Osteoblast (primary cell): ENCODE results near the gene PRKCA. TPM values are rescaled to one million over a fixed set of nuclear protein-coding genes. Genes with fewer than 3 reads are reported as not detected.
A peak's percentile ranks its signal among the peaks of the same experiment; 100 is the strongest.

Experiments used
- DNase-seq: peaks from one replicate; pipeline ENCODE4 v3.0.0; 2011; ENCODE audit warnings: low spot score, mixed read lengths; ENCODE audit not compliant: insufficient read length; ENCODE audit errors: missing footprints
- H2AFZ ChIP-seq: 2 replicates; pipeline ENCODE4 v1.6.0; 2011; ENCODE audit warnings: mild to moderate bottlenecking, low read length
- H3K27ac ChIP-seq: 2 replicates; pipeline ENCODE4 v1.5.1; 2011; ENCODE audit warnings: mild to moderate bottlenecking, low read depth, low read length, moderate library complexity
- H3K27me3 ChIP-seq: 2 replicates; pipeline ENCODE4 v1.6.0; 2012; ENCODE audit warnings: mild to moderate bottlenecking, control low read depth, inconsistent platforms, low read length, moderate library complexity; ENCODE audit not compliant: insufficient read depth
- H3K36me3 ChIP-seq: 2 replicates; pipeline ENCODE4 v1.5.1; 2011; ENCODE audit warnings: mild to moderate bottlenecking, low read length, control low read depth, moderate library complexity; ENCODE audit not compliant: insufficient read depth
- H3K4me1 ChIP-seq: 2 replicates; pipeline ENCODE4 v1.5.1; 2011; ENCODE audit warnings: mild to moderate bottlenecking, low read length, control low read depth, moderate library complexity; ENCODE audit not compliant: insufficient read depth
- H3K4me2 ChIP-seq: 2 replicates; pipeline ENCODE4 v1.6.0; 2011; ENCODE audit warnings: mild to moderate bottlenecking, low read length; ENCODE audit not compliant: insufficient read depth
- H3K4me3 ChIP-seq: fragments of 200-600 bp; sonication (generic); 3 replicates; pipeline ENCODE4 v1.5.1; 2012; ENCODE audit warnings: mild to moderate bottlenecking, low read length, inconsistent platforms; ENCODE audit not compliant: insufficient read depth
- H3K79me2 ChIP-seq: 2 replicates; pipeline ENCODE4 v1.6.0; 2012; ENCODE audit warnings: mild to moderate bottlenecking, low read length, control low read depth, inconsistent platforms; ENCODE audit not compliant: insufficient read depth
- H3K9me3 ChIP-seq: 2 replicates; pipeline ENCODE4 v1.5.1; 2011; ENCODE audit warnings: low read depth, low read length, control low read depth
- H4K20me1 ChIP-seq: 2 replicates; pipeline ENCODE4 v1.6.0; 2012; ENCODE audit warnings: mild to moderate bottlenecking, low read length, control low read depth; ENCODE audit not compliant: insufficient read depth
- total RNA-seq: library from RNA; depleted of rRNA; stranded (reverse); fragments of >200 nt; gene quantifications from 2 replicates; pipeline ENCODE4 v1.2.3, GENCODE V29; 2012
- TF ChIP-seq, protein P1 (sequence below): IDR thresholded peaks from 2 replicates; pipeline ENCODE4 v1.5.1; 2011; ENCODE audit warnings: mild to moderate bottlenecking, low read depth, low read length, moderate library complexity; ENCODE audit errors: extremely low read depth

The PRKCA gene
- total RNA-seq, 1 donor, result 46.0 TPM

DNA sequence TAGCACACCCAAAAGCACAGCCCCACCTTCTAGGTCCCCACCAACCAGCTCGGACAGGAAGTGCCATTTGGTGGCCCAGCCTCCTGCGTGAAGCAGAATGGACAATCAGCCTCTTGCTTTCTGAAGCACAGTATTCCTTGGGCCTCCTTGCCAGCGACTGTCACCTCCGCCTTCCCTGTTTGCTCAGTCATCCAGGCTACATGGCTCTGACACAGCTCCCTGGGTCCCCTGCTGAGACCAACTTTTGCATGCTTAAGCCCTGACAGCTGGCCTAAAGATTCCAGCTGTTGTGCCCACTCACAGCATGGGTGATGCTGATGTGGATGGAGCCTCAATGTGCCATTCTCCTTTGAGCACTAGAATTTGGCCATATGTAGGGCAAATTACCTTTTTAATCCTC lies 528.0 kb downstream of the PRKCA start:
- no peaks in the 10 kb centered on the region for H3K36me3 ChIP-seq
- TF ChIP-seq, protein P1, sequence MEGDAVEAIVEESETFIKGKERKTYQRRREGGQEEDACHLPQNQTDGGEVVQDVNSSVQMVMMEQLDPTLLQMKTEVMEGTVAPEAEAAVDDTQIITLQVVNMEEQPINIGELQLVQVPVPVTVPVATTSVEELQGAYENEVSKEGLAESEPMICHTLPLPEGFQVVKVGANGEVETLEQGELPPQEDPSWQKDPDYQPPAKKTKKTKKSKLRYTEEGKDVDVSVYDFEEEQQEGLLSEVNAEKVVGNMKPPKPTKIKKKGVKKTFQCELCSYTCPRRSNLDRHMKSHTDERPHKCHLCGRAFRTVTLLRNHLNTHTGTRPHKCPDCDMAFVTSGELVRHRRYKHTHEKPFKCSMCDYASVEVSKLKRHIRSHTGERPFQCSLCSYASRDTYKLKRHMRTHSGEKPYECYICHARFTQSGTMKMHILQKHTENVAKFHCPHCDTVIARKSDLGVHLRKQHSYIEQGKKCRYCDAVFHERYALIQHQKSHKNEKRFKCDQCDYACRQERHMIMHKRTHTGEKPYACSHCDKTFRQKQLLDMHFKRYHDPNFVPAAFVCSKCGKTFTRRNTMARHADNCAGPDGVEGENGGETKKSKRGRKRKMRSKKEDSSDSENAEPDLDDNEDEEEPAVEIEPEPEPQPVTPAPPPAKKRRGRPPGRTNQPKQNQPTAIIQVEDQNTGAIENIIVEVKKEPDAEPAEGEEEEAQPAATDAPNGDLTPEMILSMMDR, result no peak
- H3K4me3 ChIP-seq, result no peak overlapping the region
- no peak overlapping the region for H3K4me2 ChIP-seq
- H3K79me2 ChIP-seq, result no peaks in the 10 kb centered on the region
- H3K27ac ChIP-seq, result no peak overlapping the region
- peak; percentile 69 for DNase-seq
- H3K27me3 ChIP-seq, result peaks cover 32% of the 10 kb centered on the region
- H3K9me3 ChIP-seq, result no peaks in the 10 kb centered on the region
- H4K20me1 ChIP-seq, result no peaks in the 10 kb centered on the region
- no peaks in the 10 kb centered on the region for H3K4me1 ChIP-seq
- no peak overlapping the region for H2AFZ ChIP-seq

DNA sequence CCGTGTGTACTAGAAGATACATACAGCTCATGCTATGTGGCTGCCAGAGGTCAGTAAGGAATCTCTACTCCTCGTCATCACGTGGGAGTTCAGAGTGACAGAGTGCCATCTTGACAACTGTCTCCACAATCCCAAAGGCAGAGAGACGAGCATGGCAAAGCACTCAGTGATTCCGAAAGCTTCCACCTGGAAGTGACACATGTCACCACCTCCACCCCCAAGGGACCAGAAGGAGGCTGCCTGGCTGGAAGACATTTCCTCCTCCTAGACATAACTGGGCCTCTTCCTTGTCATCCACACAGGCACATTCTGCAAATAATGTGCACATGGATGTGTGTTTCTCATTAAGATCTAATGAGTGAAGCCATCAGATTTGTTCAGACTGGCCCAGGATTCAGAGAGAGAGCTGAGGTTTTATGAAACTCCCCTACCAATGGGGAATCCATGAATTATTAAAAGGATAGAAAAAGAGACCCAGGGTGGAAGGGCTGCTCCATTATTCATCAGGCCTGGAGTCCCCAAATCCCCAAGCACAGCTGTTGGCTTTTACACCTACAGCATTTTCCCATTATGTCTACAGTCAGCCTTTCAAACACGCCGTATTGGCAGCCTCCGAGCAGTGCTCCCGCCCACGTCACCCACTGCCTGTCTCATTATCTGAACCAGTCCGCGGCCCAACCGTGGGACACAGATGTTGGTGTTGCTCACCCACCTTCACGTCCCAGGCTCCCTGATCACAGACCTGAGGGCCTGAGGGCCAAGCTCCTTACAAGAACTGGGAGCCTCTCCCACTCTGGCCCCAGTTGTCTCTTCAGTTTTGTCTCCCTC lies 529.2 kb downstream of the PRKCA start:
- Histone ChIP-seq H2AFZ (no peak overlapping the region), H3K27me3 (peaks cover 39% of the 10 kb centered on the region), H3K27ac (no peak overlapping the region), H3K79me2 (no peaks in the 10 kb centered on the region), H3K4me3 (no peak overlapping the region), H3K9me3 (no peaks in the 10 kb centered on the region), H3K36me3 (no peaks in the 10 kb centered on the region), H3K4me1 (no peaks in the 10 kb centered on the region), H3K4me2 (no peak overlapping the region), H4K20me1 (no peaks in the 10 kb centered on the region)
- TF ChIP-seq, protein P1, result no peak
- peak; percentile 73 for DNase-seq

DNA sequence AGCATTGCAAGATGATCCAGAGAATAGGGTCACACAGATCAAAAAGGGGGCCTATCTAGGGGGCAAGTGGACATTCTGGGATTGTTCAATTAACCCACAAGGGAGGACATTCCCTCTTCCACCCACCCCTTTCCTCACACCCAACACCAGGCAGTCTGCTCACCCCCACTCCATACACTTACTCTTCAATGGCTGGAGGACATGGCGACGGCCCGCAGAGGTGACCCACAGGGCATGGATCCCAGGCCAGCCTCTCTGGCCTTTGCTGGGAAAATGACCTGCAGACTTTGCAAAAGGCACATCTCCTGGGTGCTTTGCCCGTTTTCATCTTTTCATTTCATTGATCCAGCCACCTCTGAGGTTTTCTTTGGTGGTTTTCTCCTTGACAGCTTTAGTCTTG lies 530.8 kb downstream of the PRKCA start:
- Histone ChIP-seq H3K36me3 (no peaks in the 10 kb centered on the region), H3K27ac (no peak overlapping the region), H4K20me1 (no peaks in the 10 kb centered on the region), H3K79me2 (no peaks in the 10 kb centered on the region), H3K4me1 (no peaks in the 10 kb centered on the region), H2AFZ (no peak overlapping the region), H3K4me2 (no peak overlapping the region), H3K9me3 (no peaks in the 10 kb centered on the region), H3K4me3 (no peak overlapping the region), H3K27me3 (peaks cover 44% of the 10 kb centered on the region)
- no peak for DNase-seq
- TF ChIP-seq, protein P1, result no peak

DNA sequence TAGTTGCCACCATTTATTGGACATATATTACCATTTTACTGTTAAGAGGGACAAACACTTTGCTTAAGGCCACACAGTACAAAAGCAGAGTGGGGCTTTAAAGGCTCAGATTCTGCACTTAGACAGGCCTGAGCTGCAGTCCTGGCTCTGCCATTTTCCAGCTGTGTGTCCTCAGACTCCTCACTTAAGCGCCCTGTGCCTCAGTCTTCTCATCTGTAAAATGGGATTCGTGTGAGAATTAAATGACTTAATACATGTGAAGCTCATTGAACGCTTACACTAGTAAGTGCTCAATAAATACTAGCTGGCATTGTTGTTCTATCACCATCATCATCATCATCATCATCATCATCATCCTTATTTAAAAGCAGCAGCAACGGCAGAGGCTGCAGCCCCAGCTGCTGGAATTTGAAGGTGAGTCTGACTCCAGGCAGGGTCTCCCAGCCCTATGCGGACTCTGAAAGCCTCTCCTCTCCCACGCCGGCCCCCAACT lies 532.1 kb downstream of the PRKCA start:
- DNase-seq, result peak; percentile 30
- Histone ChIP-seq H3K9me3 (no peaks in the 10 kb centered on the region), H2AFZ (no peak overlapping the region), H4K20me1 (no peaks in the 10 kb centered on the region), H3K4me2 (no peak overlapping the region), H3K36me3 (no peaks in the 10 kb centered on the region), H3K4me3 (no peak overlapping the region), H3K4me1 (no peaks in the 10 kb centered on the region), H3K79me2 (no peaks in the 10 kb centered on the region), H3K27ac (no peak overlapping the region), H3K27me3 (peaks cover 44% of the 10 kb centered on the region)
- TF ChIP-seq, protein P1, result no peak
